ENCODE results near the gene SDK1.

GRCh38 chr7:3591944-3592343 is 290.9 kb downstream of the SDK1 start:
- TF ChIP-seq POLR2AphosphoS5 (IDR thresholded peaks at IDR 0.05; ENCODE audit: low read length) = no peak
- no peak for TF ChIP-seq JUNB (IDR thresholded peaks at IDR 0.05)
- no peak for TF ChIP-seq TCF7 (IDR thresholded peaks at IDR 0.05; ENCODE audit: borderline replicate concordance)
- no peak for TF ChIP-seq CTCF (IDR thresholded peaks at IDR 0.05 in 2 of 3, conservative IDR thresholded peaks at IDR 0.05 in 1 of 3; ENCODE audit: control insufficient read depth in 2 of 3, extremely low read depth in 1 of 3, insufficient read depth in 1 of 3, low read depth in 3 of 3, low read length in 3 of 3)
- TF ChIP-seq ZSCAN29 (IDR thresholded peaks at IDR 0.05) = no peak
- TF ChIP-seq SP1 (IDR thresholded peaks at IDR 0.05; ENCODE audit: low read depth, low read length) = no peak
- no peak for TF ChIP-seq YY1 (IDR thresholded peaks at IDR 0.05; ENCODE audit: low read depth, low read length)
- TF ChIP-seq, protein P1, sequence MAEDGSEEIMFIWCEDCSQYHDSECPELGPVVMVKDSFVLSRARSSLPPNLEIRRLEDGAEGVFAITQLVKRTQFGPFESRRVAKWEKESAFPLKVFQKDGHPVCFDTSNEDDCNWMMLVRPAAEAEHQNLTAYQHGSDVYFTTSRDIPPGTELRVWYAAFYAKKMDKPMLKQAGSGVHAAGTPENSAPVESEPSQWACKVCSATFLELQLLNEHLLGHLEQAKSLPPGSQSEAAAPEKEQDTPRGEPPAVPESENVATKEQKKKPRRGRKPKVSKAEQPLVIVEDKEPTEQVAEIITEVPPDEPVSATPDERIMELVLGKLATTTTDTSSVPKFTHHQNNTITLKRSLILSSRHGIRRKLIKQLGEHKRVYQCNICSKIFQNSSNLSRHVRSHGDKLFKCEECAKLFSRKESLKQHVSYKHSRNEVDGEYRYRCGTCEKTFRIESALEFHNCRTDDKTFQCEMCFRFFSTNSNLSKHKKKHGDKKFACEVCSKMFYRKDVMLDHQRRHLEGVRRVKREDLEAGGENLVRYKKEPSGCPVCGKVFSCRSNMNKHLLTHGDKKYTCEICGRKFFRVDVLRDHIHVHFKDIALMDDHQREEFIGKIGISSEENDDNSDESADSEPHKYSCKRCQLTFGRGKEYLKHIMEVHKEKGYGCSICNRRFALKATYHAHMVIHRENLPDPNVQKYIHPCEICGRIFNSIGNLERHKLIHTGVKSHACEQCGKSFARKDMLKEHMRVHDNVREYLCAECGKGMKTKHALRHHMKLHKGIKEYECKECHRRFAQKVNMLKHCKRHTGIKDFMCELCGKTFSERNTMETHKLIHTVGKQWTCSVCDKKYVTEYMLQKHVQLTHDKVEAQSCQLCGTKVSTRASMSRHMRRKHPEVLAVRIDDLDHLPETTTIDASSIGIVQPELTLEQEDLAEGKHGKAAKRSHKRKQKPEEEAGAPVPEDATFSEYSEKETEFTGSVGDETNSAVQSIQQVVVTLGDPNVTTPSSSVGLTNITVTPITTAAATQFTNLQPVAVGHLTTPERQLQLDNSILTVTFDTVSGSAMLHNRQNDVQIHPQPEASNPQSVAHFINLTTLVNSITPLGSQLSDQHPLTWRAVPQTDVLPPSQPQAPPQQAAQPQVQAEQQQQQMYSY (CRISPR knock-in tag; IDR thresholded peaks at IDR 0.05) = no peak
- TF ChIP-seq ZNF592 (IDR thresholded peaks at IDR 0.05) = no peak

Measured in GM12878 (cell line).